Measurements from ENCODE around the gene HNRNPA3.
"Not testable (repeated sequence)": the region's sequence is repeated elsewhere in the genome, so short reads cannot be mapped to it uniquely, and the experiment has no call there.

The HNRNPA3 gene

GRCh38 chr2:177234267-177234666 is 21.7 kb downstream of the HNRNPA3 start:
- no peak for DNase-seq

DNA sequence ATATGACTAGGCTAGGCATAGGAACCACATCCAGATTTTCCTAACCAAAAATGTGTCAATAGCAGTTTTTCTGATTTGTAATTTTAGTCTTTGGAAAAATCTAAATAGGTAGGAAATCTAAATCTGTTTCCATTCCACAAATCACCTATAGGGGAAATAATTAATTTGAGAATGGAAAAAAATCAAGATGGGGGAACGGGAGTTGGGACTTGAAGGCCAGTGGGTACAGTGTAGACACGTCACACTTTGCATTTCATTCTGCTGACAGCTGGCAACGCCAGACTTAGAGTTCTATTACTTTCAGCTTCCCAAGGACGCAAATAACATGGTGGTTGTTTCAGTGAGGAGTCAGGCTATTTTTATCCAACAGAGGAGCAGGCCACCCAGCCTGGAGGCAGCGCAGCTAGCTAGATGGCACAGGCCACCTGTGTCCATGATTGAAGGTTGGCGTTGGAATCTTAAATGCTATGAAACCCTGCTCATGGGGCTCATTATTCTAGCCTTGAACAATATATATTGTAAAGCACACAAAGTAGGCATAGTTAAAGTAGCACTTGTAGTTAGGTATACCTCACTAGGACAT is 23.4 kb downstream of the HNRNPA3 start:
- no peak for DNase-seq

GRCh38 chr2:177237932-177238331 is 25.3 kb downstream of the HNRNPA3 start:
- no peak for DNase-seq

DNA sequence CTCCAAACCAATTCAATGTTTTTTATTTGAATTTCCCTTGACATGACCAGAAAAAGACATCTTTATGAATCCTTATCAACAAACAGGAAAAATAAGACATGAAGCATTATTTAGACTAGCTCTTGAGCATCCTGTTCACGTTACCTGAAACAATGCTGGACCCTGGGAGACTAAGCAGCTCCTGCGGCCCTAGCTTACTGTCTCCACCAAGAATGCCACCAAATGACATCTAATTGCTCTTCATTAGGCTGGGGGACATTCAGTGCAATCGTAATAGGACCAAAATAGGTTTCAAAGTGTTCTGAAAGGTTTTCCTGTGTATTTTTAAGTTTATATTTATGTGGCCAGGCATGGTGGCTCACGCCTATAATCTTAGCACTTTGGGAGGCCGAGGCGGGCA is 26.5 kb downstream of the HNRNPA3 start:
- DNase-seq: no peak

- DNase-seq: no peak
Observed at GRCh38 chr2:177239932-177240630, 27.5 kb downstream of the HNRNPA3 start.

- no peak for DNase-seq
Observed at GRCh38 chr2:177241711-177242120, 29.1 kb downstream of the HNRNPA3 start.

DNA sequence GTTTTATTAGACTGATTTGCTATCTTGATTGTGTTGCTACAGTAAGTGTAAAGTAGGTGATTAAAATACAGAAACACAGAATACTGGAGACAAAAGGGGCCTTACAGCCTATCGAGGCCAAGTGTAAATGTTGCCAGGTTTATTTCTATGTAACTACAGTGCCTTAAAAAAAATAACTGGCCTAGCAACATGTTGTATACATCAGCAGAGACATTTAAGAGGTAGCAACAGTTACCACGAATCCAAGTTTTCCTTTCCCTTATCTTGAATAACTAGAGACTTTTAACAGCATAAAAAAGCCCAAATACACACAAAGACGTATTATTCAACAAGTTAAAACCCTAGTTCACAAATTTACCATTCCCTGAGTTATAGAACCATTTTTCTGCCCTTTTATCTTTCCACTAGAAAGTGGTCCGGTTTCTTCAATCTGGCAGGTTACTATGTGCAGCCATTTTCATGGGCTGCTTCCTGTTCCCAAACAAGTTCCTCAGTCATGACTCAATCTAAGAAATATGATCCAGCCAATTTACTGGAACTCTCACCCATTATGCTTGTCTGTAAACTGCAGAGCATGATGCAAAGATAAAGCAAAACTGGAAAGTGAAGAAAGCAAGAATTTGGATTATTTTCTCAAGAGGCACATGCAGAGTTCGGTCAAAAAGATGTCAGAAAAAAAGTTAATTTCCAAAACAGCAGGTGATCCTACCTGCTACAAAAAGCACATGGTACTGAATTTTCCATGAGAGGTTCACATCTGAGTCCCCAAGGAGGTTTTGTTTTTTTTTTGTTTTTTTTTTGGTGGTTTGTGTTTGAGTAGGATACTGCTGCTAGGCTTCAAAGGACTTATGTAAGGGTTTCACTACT is 29.8 kb downstream of the HNRNPA3 start:
- DNase-seq: no peak

DNA sequence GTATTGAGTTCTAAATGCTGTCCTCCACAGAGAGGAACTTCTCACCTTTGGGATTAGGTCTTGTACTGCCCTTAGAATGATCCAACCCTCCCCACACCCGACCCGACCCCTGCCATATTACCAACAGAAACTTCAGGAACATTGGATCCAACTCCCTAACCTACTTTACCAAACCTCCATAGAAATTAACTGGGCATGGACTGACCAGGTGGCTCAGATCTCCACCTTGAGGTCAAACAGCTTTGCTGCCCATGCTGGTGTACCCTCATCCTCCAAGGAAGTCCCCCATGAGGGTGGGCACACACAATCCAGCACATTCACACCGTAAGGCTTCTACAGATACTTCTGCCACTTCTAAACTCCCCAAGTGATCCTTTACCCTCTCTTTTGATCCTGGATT is 30.5 kb downstream of the HNRNPA3 start:
- no peak for DNase-seq

- DNase-seq: no peak
Observed at GRCh38 chr2:177243476-177243875, 30.9 kb downstream of the HNRNPA3 start.

GRCh38 chr2:177244244-177244771 is 31.7 kb downstream of the HNRNPA3 start:
- no peak for DNase-seq

GRCh38 chr2:177245010-177245422 is 32.4 kb downstream of the HNRNPA3 start:
- DNase-seq: no peak

- no peak for DNase-seq
Observed at GRCh38 chr2:177246000-177246399, 33.4 kb downstream of the HNRNPA3 start.

GRCh38 chr2:177246523-177247030 is 34.0 kb downstream of the HNRNPA3 start:
- DNase-seq: not testable (repeated sequence)

GRCh38 chr2:177247693-177248262 is 35.2 kb downstream of the HNRNPA3 start:
- DNase-seq: no peak

DNA sequence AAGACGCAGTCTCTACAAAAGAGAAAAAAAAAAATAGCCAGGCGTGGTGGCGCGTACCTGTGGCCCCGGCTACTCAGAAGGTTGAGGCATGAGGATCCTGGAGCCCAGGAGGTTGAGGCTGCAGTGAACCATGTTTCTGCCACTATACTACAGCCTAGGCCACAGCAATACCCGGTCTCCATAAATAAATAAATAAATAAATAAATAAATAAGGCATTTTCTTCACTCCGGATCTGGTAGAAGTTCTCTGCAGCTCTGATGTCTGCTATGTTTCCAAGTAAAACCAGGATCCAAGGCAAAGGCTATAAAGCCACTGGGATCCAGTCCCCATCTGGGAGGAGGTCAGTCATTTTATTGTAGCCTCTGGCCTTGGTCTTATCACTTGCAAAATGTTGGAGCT is 36.4 kb downstream of the HNRNPA3 start:
- no peak for DNase-seq

GRCh38 chr2:177250461-177250860 is 37.9 kb downstream of the HNRNPA3 start:
- DNase-seq: no peak

- DNase-seq: no peak
Observed at GRCh38 chr2:177251165-177251542, 38.6 kb downstream of the HNRNPA3 start.

- DNase-seq: no peak
Observed at GRCh38 chr2:177252808-177253531, 40.4 kb downstream of the HNRNPA3 start.

GRCh38 chr2:177253704-177254103 is 41.1 kb downstream of the HNRNPA3 start:
- DNase-seq: no peak

DNA sequence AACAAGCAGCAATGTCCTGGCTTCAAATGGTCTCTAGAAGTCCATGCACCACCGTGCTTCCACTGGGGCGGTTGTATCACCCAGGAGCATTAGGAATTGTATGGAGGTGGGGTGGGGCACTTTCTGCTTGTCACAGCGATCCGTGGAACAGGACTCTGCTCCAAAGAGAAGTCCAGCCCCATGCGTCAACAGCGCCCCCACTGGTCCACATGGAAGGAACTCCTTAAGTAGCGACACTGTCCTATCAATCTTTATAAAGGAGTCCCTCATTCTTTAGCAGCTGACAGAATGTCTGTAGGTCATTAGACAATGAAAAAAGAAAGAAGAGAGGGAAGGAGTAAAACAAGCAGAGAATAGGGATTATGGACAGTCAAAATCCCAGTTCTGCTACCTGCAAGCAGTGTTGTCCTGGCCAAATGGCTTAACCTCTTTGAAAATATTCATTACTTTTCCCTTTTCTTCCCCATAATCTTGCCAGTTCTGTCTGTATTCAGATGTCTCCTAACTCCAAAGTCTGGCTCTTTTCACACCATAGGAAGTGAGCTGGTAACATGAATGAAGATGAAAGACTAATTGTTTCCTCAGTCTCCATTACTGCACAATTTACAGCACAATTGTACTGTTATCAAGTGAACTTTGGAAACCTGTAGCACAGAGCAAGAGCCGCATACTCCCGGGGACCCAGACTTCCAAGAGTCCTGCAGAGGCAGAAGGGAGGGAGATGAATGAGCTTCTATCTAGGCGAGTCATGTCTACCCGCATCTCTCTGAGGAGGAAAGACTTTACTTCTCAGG is 42.0 kb downstream of the HNRNPA3 start:
- DNase-seq: no peak

DNA sequence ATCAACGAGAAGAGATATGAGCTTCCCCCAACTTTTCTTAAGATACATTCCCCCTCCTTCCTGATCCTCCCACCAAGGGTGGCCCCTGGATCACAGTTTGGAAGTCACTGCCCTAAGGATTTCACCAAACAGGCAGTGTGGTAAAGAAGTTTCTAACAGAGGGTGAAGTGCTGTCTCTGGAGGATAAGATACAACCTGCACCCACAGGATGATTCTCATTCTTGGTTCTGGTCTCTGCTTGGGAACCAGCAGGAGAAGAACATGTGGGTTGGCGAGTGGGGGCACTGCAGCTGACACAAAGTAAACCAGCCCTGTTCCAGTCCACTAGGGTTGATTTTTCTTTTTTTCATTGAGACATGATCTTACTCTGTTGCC is 42.6 kb downstream of the HNRNPA3 start:
- DNase-seq: no peak

DNA sequence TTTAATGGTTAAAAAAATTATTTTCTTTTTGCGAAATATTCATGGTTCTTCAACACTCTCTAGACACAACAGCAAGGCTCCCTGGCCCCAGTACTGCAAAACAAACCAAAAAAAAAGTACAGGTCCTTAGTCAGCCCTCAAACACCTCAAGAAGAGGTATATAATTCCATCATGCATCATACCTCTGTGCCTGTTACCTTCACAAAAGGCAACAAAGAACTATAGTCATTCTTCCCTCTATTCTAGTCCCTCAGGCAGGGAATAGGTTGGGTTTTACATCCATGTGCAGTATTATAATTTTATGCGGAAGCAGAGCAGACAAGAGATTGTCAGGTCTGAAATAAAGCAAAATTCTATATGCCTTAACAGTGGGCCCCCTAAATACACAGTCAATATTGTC is 43.4 kb downstream of the HNRNPA3 start:
- DNase-seq: no peak
